Measurements from ENCODE around the gene ARHGEF40. TPM values are rescaled to one million over a fixed set of nuclear protein-coding genes. Genes with fewer than 3 reads are reported as not detected.

The ARHGEF40 gene
- polyA plus RNA-seq, 2 of the 4 experiments (the other 2 are of a cell fraction): 7.8 to 9.6 TPM

DNA sequence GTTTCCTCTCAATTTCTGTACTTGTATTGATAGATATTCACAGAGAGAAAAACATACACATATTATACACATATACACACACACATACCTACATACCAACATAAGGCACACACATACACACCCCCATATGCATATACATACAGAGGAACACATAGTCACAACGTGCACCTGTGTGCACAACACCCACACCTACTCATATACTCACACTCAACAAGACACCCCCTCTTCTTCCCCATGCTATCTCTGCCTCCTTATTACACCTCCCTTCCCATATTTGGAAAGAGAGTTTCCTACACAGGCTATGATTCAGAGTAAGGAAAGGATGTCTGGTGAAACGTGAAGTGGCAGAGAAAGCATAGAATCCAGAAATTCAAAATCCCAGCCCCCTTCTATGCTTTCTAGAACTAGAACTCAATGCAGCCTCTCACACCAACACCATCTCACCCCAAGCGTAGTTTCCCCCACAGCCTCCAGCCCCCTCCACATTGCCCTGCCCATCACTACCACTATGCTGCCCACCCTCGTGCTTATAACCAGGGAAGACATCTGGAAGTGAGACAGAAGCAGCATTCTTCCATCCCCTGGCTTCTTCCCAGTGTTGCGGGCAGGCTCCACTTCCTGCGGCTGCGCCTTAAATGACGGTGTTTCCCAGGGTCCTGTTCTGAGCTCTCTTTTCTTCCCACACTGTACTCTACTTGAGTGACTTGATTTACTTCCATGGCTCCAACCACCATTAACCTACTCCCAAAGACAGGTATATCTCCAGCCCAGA is 10.1 kb upstream of the ARHGEF40 start:
- no peak for ATAC-seq
- H3K4me1 ChIP-seq: peaks cover 33% of the 10 kb centered on the region
- ChIA-PET CTCF (interaction anchor here (0.8 to 9.5 kb wide), 5 partner anchors 20 to 46 kb away, joined by 3 to 251 read pairs (median 6); partner anchors contain the start of gene TMEM253), POLR2A (interaction anchor here (1.0 kb wide), 1 partner anchor 11 kb away, joined by 3 read pairs; no protein-coding TSS in a partner anchor)
- TF ChIP-seq EHMT2 (IDR thresholded peaks at IDR 0.05; ENCODE audit: low read depth): no peak
- TF ChIP-seq TFCP2L1 (CRISPR knock-in tag; IDR thresholded peaks at IDR 0.05): no peak
- no peak for TF ChIP-seq TP53 (CRISPR knock-in tag; IDR thresholded peaks at IDR 0.05)
- TF ChIP-seq RNF2 (IDR thresholded peaks at IDR 0.05; ENCODE audit: borderline replicate concordance, low read depth): no peak
- no peak for TF ChIP-seq FOSL2 (IDR thresholded peaks at IDR 0.05)
- no peak for TF ChIP-seq FOSL2 (CRISPR knock-in tag; IDR thresholded peaks at IDR 0.05)
- no peak for TF ChIP-seq PHF8 (IDR thresholded peaks at IDR 0.05; ENCODE audit: borderline replicate concordance, low read depth)
- no peak for TF ChIP-seq EP300 (IDR thresholded peaks at IDR 0.05)
- no peak for TF ChIP-seq RCOR1 (IDR thresholded peaks at IDR 0.05; ENCODE audit: low read depth, low read length)
- TF ChIP-seq, protein P1, sequence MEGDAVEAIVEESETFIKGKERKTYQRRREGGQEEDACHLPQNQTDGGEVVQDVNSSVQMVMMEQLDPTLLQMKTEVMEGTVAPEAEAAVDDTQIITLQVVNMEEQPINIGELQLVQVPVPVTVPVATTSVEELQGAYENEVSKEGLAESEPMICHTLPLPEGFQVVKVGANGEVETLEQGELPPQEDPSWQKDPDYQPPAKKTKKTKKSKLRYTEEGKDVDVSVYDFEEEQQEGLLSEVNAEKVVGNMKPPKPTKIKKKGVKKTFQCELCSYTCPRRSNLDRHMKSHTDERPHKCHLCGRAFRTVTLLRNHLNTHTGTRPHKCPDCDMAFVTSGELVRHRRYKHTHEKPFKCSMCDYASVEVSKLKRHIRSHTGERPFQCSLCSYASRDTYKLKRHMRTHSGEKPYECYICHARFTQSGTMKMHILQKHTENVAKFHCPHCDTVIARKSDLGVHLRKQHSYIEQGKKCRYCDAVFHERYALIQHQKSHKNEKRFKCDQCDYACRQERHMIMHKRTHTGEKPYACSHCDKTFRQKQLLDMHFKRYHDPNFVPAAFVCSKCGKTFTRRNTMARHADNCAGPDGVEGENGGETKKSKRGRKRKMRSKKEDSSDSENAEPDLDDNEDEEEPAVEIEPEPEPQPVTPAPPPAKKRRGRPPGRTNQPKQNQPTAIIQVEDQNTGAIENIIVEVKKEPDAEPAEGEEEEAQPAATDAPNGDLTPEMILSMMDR (IDR thresholded peaks at IDR 0.05): no peak
- no peak for TF ChIP-seq NR3C1 (IDR thresholded peaks at IDR 0.05)
- TF ChIP-seq FOXS1 (CRISPR knock-in tag; IDR thresholded peaks at IDR 0.05): no peak
- DNase-seq (ENCODE audit: low read depth in 1 of 2, low spot score in 1 of 2): no peak
- no peaks in the 10 kb centered on the region for H3K9me3 ChIP-seq
- no peak overlapping the region for H3K27ac ChIP-seq
- 63% methylated on average over 8 of the region's 8 CpGs for WGBS (ENCODE audit: missing lambda C conversion rate)
- H3K4me3 ChIP-seq: no peak overlapping the region
- H3K4me2 ChIP-seq: no peak overlapping the region
- no peak for FAIRE-seq

DNA sequence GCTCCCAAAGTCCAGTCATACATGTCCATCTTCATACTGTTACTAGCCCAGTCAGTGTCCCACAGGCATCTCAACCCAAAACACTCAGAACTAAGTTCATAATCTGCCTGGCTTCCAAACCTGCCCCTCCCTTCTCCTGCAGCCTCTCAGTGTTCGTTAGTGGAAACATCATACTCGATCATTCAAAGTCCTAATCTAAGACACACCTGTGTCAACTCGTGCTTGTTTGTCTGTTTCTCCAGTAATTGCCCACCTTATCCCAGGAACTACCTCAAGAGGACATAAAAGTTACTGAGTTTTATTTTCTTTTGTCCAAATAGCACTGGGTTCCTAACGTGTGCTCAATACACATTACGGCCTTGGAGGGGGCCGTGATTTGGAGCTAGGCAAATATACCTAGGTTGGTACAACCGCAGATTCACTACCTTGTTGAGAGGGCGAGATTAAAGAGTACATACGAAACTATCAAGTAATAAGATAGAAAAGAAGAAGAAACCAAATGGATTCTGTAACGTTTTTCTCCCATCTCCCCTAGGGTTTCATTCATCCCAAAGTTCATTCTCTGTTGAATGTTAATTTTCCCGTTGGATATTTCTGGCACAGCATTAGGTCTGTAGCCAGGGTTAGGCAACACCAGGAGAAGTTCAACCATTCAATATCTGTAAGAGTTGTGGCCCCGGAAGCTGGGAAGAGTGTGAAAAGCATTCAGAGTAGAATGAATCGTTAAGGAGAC is 9.3 kb upstream of the ARHGEF40 start:
- POLR2A ChIA-PET: no interaction called here
- H3K9me3 ChIP-seq: no peaks in the 10 kb centered on the region
- H3K4me1 ChIP-seq: peaks cover 25% of the 10 kb centered on the region
- H3K4me3 ChIP-seq: no peak overlapping the region
- no peak overlapping the region for H3K4me2 ChIP-seq
- ATAC-seq (no peak), DNase-seq (ENCODE audit: low read depth in 1 of 2, low spot score in 1 of 2) (no peak), FAIRE-seq (no peak)
- no peak overlapping the region for H3K27ac ChIP-seq
- CTCF ChIA-PET: interaction anchor here (1.1 to 9.5 kb wide), 7 partner anchors 21 to 90 kb away, joined by 5 to 251 read pairs (median 10); partner anchors contain the start of gene TMEM253
- no peak for TF ChIP-seq RAD21 (conservative IDR thresholded peaks at IDR 0.05 in 1 of 2, IDR thresholded peaks at IDR 0.05 in 1 of 2)
- TF ChIP-seq POLR2A (IDR thresholded peaks at IDR 0.05; ENCODE audit: low read length): no peak
- no peak for TF ChIP-seq SMC3 (IDR thresholded peaks at IDR 0.05)
- TF ChIP-seq HOXB5 (CRISPR knock-in tag; IDR thresholded peaks at IDR 0.05): no peak
- 61% methylated on average over 13 of the region's 13 CpGs for WGBS (ENCODE audit: missing lambda C conversion rate)

- no peak for DNase-seq (ENCODE audit: low read depth in 1 of 2, low spot score in 1 of 2)
- no peak for TF ChIP-seq JUNB (IDR thresholded peaks at IDR 0.05)
- TF ChIP-seq HES2 (IDR thresholded peaks at IDR 0.05): no peak
- TF ChIP-seq, protein P2, sequence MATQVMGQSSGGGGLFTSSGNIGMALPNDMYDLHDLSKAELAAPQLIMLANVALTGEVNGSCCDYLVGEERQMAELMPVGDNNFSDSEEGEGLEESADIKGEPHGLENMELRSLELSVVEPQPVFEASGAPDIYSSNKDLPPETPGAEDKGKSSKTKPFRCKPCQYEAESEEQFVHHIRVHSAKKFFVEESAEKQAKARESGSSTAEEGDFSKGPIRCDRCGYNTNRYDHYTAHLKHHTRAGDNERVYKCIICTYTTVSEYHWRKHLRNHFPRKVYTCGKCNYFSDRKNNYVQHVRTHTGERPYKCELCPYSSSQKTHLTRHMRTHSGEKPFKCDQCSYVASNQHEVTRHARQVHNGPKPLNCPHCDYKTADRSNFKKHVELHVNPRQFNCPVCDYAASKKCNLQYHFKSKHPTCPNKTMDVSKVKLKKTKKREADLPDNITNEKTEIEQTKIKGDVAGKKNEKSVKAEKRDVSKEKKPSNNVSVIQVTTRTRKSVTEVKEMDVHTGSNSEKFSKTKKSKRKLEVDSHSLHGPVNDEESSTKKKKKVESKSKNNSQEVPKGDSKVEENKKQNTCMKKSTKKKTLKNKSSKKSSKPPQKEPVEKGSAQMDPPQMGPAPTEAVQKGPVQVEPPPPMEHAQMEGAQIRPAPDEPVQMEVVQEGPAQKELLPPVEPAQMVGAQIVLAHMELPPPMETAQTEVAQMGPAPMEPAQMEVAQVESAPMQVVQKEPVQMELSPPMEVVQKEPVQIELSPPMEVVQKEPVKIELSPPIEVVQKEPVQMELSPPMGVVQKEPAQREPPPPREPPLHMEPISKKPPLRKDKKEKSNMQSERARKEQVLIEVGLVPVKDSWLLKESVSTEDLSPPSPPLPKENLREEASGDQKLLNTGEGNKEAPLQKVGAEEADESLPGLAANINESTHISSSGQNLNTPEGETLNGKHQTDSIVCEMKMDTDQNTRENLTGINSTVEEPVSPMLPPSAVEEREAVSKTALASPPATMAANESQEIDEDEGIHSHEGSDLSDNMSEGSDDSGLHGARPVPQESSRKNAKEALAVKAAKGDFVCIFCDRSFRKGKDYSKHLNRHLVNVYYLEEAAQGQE (IDR thresholded peaks at IDR 0.05): no peak
- no peak for TF ChIP-seq ZNF302 (CRISPR knock-in tag; IDR thresholded peaks at IDR 0.05)
- no peak for TF ChIP-seq RAD21 (conservative IDR thresholded peaks at IDR 0.05 in 1 of 2, IDR thresholded peaks at IDR 0.05 in 1 of 2)
- no peak for TF ChIP-seq NR3C1 (IDR thresholded peaks at IDR 0.05)
- no peak for TF ChIP-seq PHF8 (IDR thresholded peaks at IDR 0.05; ENCODE audit: borderline replicate concordance, low read depth)
- TF ChIP-seq EP300 (IDR thresholded peaks at IDR 0.05): no peak
- TF ChIP-seq BHLHE40 (IDR thresholded peaks at IDR 0.05; ENCODE audit: low read depth, low read length): no peak
- no peak for FAIRE-seq
- WGBS (ENCODE audit: missing lambda C conversion rate): 73% methylated on average over 3 of the region's 3 CpGs
- Histone ChIP-seq H3K4me3 (no peak overlapping the region), H3K4me1 (peaks cover 22% of the 10 kb centered on the region), H3K27ac (no peak overlapping the region), H3K9me3 (no peaks in the 10 kb centered on the region), H3K4me2 (no peak overlapping the region)
- POLR2A ChIA-PET: no interaction called here
- no peak for ATAC-seq
- CTCF ChIA-PET: interaction anchor here (1.4 to 9.5 kb wide), 6 partner anchors 21 to 91 kb away, joined by 5 to 251 read pairs (median 12); partner anchors contain the start of gene TMEM253
These were observed 8.8 kb upstream of the ARHGEF40 start for GRCh38 chr14:21061347-21061668.

All from A549 (cell line).